ENCODE results near the gene PAM. TPM values are rescaled to one million over a fixed set of nuclear protein-coding genes. Genes with fewer than 3 reads are reported as not detected.

PAM gene
- total RNA-seq, 1 donor from 2014 or later, result 859 TPM

DNA sequence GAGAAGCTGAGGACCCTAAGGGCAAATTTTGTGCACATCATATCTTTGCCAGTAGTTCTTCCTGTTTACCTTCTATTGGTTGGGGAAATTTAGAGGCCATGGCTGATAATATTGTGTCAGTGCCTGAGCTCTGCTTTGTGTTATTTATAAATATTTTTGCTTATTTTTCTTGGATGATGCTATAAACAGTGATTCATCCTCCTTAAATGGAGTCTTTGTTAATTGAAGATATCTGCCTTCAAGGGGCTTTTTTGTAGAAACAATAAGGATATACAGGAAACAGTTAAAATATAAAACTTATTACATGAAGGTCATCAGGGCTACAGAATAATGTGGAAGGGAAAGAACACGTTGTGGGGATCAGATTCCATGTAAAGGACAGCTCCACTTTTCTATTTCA is 78.0 kb downstream of the PAM start:
- ATAC-seq (ENCODE audit: poor library complexity) (no peak), DNase-seq (no peak)
- intact Hi-C loops (cut with DNase I), result no loop called here

DNA sequence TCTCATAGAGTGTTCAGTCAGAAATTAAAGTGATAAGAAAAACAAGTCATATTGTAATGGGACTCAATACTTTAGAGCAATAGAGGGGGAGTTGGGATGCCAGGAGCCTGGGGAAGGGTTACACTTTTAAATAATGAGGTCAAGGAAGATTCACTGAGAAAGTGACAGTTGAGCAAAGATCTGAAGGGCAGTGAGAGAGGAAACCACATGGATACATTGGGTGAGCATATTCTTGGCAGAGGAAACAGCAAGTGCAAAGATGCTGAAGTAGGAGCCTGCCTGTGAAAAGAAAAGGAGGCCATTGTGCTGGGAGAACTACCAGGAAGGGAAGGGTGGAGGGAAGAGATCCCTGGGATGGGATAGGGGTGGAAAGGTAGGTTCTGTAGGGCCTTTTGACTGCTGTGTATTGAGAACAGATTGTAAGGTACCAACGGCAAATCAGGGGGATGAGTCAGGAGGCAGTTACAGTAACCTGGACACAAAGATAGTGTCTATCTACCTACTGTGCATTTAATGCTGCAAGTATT is 79.4 kb downstream of the PAM start:
- intact Hi-C loops (cut with DNase I), result no loop called here
- no peak for DNase-seq
- ATAC-seq (ENCODE audit: poor library complexity), result no peak

DNA sequence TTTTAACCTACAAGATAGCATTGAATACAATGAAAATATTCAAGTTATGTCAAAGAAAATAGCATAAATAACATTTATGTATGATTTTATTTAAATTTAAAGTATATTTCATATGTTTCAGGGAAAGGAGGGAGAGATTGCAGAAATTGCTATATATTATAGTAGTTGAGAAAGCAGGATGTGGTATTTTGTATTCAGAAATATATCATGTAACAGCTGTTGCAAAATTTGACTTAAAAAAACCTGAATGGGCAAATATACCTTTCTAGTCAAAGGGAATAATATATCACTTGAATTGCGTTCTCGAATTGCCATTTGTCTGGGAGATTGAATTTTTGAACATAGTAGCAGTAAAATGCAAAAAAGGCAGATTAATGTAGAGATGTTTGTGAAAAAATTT is 80.6 kb downstream of the PAM start:
- intact Hi-C loops (cut with DNase I), result no loop called here
- ATAC-seq (ENCODE audit: poor library complexity) (no peak), DNase-seq (no peak)

DNA sequence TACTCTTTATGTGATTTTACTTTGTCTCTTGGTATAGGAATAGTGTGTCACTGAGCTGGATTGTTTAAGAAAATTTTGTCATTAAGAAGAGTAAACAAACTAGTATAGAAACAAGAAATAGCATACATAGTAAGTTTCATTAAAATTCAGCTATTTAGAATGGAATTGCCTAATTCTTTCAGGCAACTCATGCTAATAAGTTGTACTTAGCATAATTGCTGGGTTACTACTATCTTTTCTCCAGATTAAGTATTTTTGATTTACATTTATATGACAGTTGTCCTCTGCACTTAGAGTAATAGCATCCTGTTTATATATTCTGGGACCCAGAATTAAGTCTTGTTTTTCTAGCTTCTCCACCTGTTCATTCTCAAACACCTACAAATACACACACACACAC is 85.9 kb downstream of the PAM start:
- DNase-seq (no peak), ATAC-seq (ENCODE audit: poor library complexity) (no peak)
- intact Hi-C loops (cut with DNase I), result no loop called here

DNA sequence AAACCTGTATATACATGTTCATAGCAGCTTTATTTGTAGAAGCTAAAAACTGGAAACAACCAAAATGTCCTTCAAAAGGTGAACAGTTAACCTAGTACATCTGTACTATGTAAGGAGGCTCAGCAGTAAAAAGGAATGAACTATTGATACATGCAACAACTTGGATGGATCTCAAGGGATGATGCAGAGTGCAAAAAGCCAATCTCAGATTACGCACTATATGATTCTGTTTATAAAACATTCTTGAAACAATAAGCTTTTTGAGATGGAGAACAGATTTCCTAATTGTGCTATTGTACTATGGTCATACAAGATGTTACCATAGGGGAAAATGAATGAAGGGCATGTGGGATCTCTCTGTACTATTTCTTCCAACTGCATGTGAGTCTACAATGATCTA is 88.9 kb downstream of the PAM start:
- intact Hi-C loops (cut with DNase I), result no loop called here
- no peak for DNase-seq
- no peak for ATAC-seq (ENCODE audit: poor library complexity)

DNA sequence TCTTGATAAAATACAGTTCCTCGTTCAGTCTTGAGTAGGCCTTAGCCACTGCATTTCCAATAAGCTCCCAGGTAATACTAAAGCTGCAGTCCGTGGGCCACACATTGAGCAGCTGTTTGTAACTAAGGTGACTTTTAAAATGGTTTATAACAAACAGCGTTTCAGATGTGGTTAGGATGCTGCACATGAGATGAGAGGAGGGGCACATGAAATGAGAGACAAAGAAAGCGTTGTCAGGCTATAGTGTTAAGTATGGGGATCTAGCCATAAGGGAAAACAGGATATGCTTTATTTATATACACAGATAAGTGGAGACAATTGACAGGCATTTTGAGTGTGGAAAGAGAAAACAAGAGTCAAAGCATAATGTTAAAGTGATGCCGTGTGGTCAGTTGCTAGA is 89.9 kb downstream of the PAM start:
- no peak for ATAC-seq (ENCODE audit: poor library complexity)
- DNase-seq, result no peak

DNA sequence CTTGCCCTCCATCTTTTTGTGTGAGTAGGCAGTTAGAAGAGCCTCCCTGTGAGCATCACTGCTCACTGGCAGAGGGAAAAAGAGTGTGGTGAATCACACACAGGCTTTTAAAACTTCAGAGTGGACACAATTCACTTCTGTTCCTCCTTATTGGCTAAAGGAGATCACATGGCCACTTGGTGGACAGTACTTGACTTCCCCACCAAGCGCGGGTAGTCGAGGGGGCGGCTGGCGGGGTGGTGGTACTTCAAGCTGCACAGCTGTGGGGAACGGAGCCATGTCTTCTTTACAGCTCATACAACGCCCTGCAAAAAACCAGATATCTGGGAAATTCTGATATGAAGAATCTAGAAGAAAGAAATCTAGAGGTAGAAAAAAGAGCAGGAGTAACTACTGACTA is 95.4 kb downstream of the PAM start:
- ATAC-seq (ENCODE audit: poor library complexity), result no peak
- intact Hi-C loops (cut with DNase I), result no loop called here
- peak; percentile 29 for DNase-seq

More for the DNA sequence above, 89.9 kb downstream of the PAM start:
- intact Hi-C loops (cut with DNase I), result no loop called here

DNA sequence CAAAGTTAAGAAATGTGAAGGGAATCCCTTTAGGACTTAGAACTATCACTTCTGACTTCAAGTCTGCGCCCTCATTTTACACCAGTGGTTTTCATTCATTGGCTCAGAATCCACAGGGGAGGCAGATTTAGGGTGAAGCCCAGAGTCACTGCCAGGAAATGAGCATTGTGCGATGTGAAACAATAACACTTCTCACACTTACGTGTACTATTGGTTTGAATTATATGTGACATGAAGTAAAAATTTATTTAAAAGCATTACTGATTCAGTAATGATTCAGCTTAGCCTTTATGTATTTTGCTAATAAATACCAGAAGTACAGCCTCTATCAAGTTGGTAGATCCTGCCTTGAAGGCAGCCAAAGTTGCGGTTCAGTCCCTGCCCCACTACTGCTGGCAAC is 98.6 kb downstream of the PAM start:
- DNase-seq, result no peak
- ATAC-seq (ENCODE audit: poor library complexity), result no peak
- intact Hi-C loops (cut with DNase I), result no loop called here

DNA sequence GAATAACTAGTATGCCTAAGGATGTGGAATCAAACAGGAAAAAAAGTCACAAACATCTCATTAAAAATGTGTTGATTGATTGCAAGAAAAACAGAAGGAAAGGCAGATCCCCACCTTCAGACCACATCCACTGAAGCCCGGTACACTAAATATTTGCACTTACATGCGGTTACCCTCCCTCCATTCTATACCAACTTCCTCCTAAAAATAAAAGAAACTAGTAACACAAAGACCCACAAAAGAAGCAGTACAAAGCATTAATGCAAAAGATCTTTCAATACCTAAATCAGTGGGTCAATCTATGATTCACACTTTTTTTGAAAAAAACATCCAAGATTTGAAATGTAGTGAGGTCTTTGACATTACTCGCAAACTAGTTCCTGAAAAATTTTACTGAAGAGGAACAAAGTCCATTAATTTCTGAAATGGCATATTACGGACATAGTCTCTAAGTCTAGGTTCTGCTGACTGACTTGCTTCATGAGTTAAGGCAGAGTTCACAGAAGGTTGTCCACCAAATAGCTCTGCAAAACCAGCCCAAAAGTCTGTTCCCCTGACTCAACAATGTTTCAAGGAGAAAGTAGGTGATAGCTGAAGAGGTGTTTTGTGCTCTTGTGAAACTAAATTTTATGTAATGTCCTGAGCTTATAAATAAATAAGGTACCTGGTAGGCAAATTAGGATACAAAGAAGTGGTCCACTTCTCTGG is 100.7 kb downstream of the PAM start:
- intact Hi-C loops (cut with DNase I), result no loop called here
- DNase-seq, result no peak
- no peak for ATAC-seq (ENCODE audit: poor library complexity)

DNA sequence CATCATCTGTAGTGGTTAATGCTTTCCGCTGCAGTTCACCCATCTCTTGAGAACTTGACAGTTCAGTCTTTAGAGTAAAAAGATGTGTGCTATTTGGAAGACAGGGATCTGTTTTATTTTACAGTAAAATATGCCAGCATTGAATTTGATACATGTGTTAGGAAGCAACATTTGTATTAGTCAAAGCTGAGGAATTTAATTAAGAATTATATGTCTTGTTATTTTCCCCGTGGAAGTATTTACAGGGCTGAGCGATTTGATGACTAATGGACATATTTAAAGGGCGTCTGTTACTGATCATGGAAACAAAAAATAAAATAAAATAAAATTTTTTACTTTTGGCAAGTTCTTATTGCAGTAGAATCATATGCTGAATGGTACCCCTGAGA is 101.3 kb downstream of the PAM start:
- no peak for ATAC-seq (ENCODE audit: poor library complexity)
- DNase-seq, result no peak
- intact Hi-C loops (cut with DNase I), result no loop called here

DNA sequence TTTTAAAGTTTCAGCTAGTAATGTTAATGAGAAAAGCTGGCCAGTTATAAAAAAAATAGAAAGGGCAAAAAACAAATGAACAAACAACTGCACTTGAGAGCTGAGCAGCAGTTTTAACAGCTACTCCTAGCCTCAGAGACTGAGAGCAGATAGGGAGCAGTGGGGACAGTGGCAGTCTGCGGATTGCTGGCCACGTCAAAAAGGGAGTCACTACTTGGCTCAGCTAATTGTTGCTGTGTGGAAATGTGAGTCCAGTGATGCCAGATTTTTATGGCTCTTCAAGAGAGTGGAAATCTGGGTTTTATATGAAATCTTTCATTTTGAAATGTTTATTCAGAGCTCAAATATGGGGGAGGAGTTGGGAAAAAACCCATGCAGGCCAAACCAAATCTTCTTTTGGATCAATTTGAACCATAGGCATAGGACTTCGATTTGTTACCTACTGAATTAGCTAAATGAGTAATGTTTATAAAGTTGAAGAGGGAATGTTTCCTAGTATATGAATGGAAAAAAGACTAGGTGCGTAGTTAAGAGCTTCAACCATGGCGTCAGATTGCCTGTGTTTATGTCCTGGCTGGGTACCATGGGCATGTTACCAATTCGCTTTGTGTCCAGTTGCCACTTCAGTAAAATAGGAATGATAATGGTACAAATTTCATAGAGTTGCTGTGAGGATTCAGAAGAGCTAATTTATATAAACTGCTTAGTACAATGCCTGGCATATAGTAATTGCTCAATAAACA is 102.1 kb downstream of the PAM start:
- intact Hi-C loops (cut with DNase I), result no loop called here
- DNase-seq (no peak), ATAC-seq (ENCODE audit: poor library complexity) (peak; percentile 76)

DNA sequence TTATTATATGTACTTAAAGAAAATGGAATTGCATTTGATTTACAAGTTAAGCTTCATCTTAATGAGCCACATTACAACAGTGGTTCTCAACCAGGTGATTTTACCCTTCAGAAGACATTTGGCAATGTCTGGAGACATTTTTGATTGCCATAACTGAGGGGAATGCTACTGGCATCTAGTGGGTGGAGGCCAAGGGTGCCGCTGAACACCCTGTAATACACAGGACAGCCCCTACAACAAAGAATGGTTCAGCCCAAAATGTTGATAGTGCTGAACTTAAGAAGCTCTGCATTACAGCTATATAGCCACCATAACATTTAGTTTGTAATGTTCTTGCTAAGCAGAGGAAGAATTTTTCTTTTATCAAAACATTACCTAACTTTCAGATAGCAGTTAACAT is 103.1 kb downstream of the PAM start:
- no peak for DNase-seq
- no peak for ATAC-seq (ENCODE audit: poor library complexity)
- intact Hi-C loops (cut with DNase I), result no loop called here

DNA sequence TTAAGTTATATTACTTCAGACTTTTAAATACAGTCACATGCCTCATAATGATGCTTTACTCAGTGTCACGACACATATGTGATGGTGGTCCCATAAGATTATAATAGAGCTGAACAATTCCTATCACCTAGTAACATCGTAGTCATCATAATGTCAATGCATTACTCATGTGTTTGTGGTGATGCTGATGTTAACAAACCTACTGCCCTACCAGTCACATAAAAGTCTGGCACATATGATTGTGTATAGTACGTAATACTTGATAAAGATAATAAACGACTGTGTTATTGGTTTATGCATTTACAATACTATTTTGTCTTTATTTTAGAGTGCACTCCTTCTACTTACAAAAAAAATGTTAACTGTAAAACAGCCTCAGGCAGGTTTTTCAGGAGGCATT is 103.7 kb downstream of the PAM start:
- ATAC-seq (ENCODE audit: poor library complexity) (no peak), DNase-seq (no peak)
- intact Hi-C loops (cut with DNase I), result no loop called here

DNA sequence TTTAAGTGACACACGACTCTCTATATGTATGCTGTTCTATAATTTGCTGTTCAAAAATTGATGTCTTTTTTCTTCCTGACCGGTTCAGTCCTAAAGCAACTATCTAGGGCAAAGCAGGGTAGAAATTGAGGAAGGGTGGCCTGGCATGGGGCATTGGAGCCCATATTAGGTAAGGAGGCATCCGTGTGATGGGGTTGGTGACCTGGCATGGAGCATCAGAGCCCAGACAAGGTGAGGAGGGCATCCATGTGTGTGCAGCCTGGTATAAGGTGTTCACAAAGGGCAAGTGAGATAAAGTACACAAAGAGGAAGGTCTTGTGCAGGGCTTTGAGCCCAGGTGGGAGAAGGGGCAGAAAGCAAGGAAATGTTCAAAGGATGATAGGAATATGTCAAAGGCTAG is 104.9 kb downstream of the PAM start:
- ATAC-seq (ENCODE audit: poor library complexity) (no peak), DNase-seq (no peak)
- intact Hi-C loops (cut with DNase I), result loop anchor here (10.0 kb wide), 1 partner anchor 65 kb away; no protein-coding TSS in a partner anchor

DNA sequence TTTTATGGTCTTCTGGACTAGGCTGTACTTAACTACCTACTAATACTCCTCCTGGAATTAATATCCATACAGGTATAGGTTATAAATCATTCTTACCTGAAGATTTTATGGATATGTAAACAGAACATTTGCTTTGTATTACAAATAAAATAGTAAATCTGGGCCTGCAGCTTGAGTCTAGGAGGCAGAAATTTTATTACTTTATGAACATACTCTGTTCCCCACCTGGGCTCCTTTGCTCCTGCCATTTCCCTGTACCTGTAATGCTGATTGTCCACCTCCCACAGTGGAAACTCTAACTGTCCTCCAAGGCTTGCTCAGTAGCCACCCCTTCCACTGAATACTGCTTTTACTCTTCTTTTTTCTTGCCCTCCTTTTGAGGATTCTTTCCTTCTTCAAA is 108.0 kb downstream of the PAM start:
- DNase-seq, result no peak
- no peak for ATAC-seq (ENCODE audit: poor library complexity)
- intact Hi-C loops (cut with DNase I), result loop anchor here (10.0 kb wide), 1 partner anchor 68 kb away; no protein-coding TSS in a partner anchor

DNA sequence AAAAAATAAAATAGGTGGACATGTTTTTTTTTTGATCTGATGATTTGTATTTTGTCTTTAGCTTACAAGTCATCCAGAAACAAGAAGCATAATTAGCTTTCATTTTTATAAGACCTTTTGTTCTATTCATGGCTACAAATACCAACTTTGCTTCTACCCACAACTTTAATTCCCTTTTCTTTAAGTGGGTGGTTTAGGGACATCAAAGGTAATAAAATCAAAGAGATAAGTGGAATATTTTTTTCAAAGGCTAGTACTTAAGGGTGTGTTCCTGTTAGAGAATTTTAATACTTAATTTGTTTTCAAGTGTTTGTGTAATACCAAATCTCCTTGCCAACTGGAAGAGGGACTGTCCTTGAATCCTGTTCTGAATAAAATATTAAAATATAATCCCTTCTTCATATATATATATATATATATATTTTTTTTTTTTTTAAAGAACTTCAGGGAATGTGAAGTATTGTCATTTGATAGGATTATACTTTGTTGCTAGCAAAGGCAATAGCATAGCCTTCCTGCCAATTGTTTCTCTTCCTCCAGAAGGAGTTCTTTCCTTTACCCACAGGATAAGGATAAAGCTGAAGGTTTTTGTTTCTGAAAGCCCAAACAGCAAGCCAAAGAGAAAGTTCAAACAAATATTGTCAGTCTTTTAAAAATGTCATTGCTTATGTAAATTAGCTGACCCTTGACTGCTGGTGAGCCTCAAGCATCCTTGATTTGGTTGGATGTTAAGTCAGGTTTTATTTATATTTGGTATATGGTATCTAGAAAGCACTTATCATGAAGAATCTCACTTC is 108.9 kb downstream of the PAM start:
- DNase-seq, result no peak
- intact Hi-C loops (cut with DNase I), result loop anchor here (10.0 kb wide), 1 partner anchor 69 kb away; no protein-coding TSS in a partner anchor
- no peak for ATAC-seq (ENCODE audit: poor library complexity)

DNA sequence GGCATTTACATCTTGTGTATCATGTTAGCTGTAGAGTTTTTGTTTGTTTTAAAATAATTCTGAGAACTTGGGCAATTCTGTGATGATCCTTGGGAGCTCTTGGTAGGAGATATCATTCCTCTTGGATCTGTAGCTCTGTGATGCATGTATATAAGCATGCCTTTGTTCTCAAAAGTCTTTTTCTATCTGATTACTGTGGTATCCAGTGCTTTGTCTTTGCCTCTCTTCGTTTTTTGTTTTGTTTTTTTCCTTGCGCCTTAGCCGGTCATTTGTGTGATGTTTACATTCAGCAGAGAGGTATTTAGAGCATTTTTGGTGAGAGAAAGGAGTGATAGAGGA is 110.0 kb downstream of the PAM start:
- DNase-seq, result no peak
- intact Hi-C loops (cut with DNase I), result loop anchor here (10.0 kb wide), 1 partner anchor 70 kb away; no protein-coding TSS in a partner anchor
- no peak for ATAC-seq (ENCODE audit: poor library complexity)

DNA sequence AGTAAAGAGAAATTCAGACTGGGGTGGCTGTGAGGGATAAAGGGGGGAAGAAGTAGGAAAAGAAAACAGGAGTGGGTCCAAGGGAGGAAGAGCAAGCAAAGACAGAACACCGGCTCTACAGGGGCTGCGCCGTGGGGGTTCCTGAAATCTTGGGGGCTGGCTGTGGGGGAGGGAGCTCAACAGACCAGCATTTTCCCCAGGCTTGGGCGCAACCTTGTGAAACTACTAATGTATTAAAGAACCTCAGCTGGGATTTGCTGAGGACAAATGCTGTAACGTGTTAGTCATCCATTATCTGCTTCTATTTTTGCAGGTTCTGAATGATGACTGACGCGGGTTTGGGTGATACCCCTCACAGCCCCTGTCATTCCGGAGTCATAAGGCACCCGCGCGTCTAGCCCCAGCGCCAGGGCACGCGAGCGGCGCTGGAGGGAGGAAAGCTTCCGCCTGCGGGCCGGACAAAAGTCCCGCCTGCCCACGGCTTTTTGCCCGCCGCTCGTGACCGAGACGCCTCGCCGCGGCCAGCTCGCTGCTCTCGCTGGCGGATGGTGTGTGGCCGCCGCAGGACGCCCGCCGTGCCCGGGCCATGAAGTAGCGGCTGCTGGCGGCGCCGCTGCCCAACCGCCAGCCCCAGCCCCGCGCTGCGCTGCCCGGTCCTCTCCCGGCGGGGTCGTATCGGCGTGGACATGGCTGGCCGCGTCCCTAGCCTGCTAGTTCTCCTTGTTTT is 110.6 kb downstream of the PAM start:
- DNase-seq, result peak; percentile 85
- ATAC-seq (ENCODE audit: poor library complexity), result peak; percentile 93
- intact Hi-C loops (cut with DNase I), result loop anchor here (10.0 kb wide), 1 partner anchor 71 kb away; no protein-coding TSS in a partner anchor

DNA sequence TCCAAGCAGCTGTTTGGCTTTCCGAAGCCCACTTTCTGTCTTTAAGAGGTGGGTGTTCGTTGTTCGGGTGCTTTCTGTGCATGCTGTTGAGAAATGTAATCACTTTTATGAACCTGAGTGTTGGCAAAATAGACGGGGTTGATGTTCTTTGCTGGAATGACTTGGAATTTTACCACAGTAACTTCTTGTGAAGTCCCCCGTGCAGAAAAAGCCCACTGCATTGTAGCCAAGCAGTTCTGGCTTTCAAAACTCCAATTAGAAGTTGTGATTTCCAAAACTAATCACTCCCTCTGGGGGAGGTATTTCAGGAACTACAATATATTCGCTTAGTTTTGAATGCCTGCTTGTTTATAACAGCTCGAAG is 111.1 kb downstream of the PAM start:
- DNase-seq (no peak), ATAC-seq (ENCODE audit: poor library complexity) (peak; percentile 11)
- intact Hi-C loops (cut with DNase I), result loop anchor here (10.0 kb wide), 1 partner anchor 71 kb away; no protein-coding TSS in a partner anchor

Data from Right ventricle myocardium superior (tissue), 1 donor.